Measurements from ENCODE around the gene FABP7.
"Not testable (repeated sequence)": the region's sequence is repeated elsewhere in the genome, so short reads cannot be mapped to it uniquely, and the experiment has no call there.

GRCh38 chr6:122744856-122745255 is 34.7 kb upstream of the FABP7 start:
- not testable (repeated sequence) for TF ChIP-seq CTCF (IDR thresholded peaks at IDR 0.05); MAX (IDR thresholded peaks at IDR 0.05); POLR2A (IDR thresholded peaks at IDR 0.05; ENCODE audit: low read length); RAD21 (conservative IDR thresholded peaks at IDR 0.05 in 1 of 2, IDR thresholded peaks at IDR 0.05 in 1 of 2); HMGXB4 (CRISPR knock-in tag; IDR thresholded peaks at IDR 0.05; ENCODE audit: borderline replicate concordance); POLR2AphosphoS2 (conservative IDR thresholded peaks at IDR 0.05; ENCODE audit: low read length); CBX2 (IDR thresholded peaks at IDR 0.05; ENCODE audit: borderline replicate concordance, low read depth); PBX3 (IDR thresholded peaks at IDR 0.05); HOXB5 (CRISPR knock-in tag; IDR thresholded peaks at IDR 0.05); NFE2L2 (conservative IDR thresholded peaks at IDR 0.05; ENCODE audit: low read length); SMC3 (IDR thresholded peaks at IDR 0.05); RFX5 (IDR thresholded peaks at IDR 0.05); CHD4 (IDR thresholded peaks at IDR 0.05; ENCODE audit: borderline replicate concordance); ZC3H11A (IDR thresholded peaks at IDR 0.05)

All from A549 (cell line).